Upper lobe of left lung (tissue), 4 donors: ENCODE results near the gene SDF2L1.

Source experiments
- CTCF ChIP-seq, 6 experiments: fragments of 450-650 bp in 4 of 6; fragments of 200-600 bp in 2 of 6; sonication (generic) in 2 of 6; IDR thresholded peaks; one replicate each; pipeline ENCODE4 v1.5.1; 2016 to 2019; ENCODE audit warnings: antibody characterized with exemption in 6 of 6
- POLR2A ChIP-seq, 4 donors: fragments of 450-650 bp; IDR thresholded peaks; one replicate each; pipeline ENCODE4 v1.5.1; 2016 to 2017; ENCODE audit warnings: antibody characterized with exemption in 4 of 4, mild to moderate bottlenecking in 2 of 4

GRCh38 chr22:21680830-21681565 is 38.9 kb downstream of the SDF2L1 start:
- TF ChIP-seq POLR2A (IDR thresholded peaks at IDR 0.05) (no peak), CTCF (IDR thresholded peaks at IDR 0.05) (no peak)
